ENCODE measurements around the gene PIK3C2G. TPM values are rescaled to one million over a fixed set of nuclear protein-coding genes. Genes with fewer than 3 reads are reported as not detected.
A peak's percentile ranks its signal among the peaks of the same experiment; 100 is the strongest.
"Not testable (repeated sequence)": the region's sequence is repeated elsewhere in the genome, so short reads cannot be mapped to it uniquely, and the experiment has no call there.

Gene PIK3C2G
- polyA plus RNA-seq, 1 of the 3 experiments (the other 2 are of a cell fraction) = 0.02 TPM

DNA sequence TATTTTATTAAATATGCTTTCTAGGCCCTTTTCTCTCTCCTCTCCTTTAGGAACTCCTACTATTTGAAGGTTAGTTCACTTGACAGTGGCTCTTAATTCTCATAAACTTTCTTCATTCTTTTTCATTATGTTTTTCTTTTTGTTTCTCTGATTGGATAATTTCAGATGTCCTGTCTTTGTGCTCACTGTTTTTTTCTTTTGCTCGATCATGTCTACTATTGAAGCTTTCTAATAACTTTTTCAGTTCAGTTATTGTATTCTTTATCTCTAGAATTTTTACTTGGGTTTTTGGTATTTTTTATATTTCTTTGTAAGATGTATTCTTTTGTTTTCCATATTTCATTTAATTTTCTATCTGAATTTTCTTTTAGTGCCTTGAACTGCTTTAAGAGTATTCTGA lies 261.5 kb downstream of the PIK3C2G start:
- Histone ChIP-seq H3K27me3 (ENCODE audit: insufficient read depth) (no peaks in the 10 kb centered on the region), H3K36me3 (replicated peaks in 1 of 2; ENCODE audit: control insufficient read depth in 1 of 2, insufficient read depth in 2 of 2, low read length in 1 of 2) (no peaks in the 10 kb centered on the region), H3F3A (replicated peaks; ENCODE audit: insufficient read depth) (no peaks in the 10 kb centered on the region), H3K4me1 (ENCODE audit: control insufficient read depth in 1 of 2, insufficient read depth in 2 of 2, low read depth in 1 of 2, low read length in 1 of 2) (no peaks in the 10 kb centered on the region), H3K9me3 (no peaks in the 10 kb centered on the region), H3K79me2 (ENCODE audit: insufficient read depth) (no peaks in the 10 kb centered on the region), H3K4me3 (ENCODE audit: low read depth in 2 of 2, low read length in 1 of 2) (no peak overlapping the region), H3K4me2 (no peak overlapping the region), H3K9ac (no peak overlapping the region), H2AFZ (ENCODE audit: low read depth) (no peak overlapping the region), H3K9me2 (no peaks in the 10 kb centered on the region), H4K20me1 (ENCODE audit: insufficient read depth) (no peaks in the 10 kb centered on the region), H3K27ac (ENCODE audit: low read depth in 2 of 2, low read length in 1 of 2) (no peak overlapping the region)
- CTCF ChIA-PET = no interaction called here
- no peak for TF ChIP-seq ELF1 (IDR thresholded peaks at IDR 0.05)
- POLR2A ChIA-PET = no interaction called here
- WGBS (ENCODE audit: low lambda C conversion rate) = 26% methylated on average over 1 of the region's 1 CpG
- DNase-seq = no peak

GRCh38 chr12:18542497-18542896 lies 281.2 kb downstream of the PIK3C2G start:
- WGBS (ENCODE audit: low lambda C conversion rate) = 39% methylated on average over 3 of the region's 3 CpGs
- H4K20me1 ChIP-seq (ENCODE audit: insufficient read depth); H3K79me2 ChIP-seq (ENCODE audit: insufficient read depth); H3K27ac ChIP-seq (ENCODE audit: low read depth in 2 of 2, low read length in 1 of 2); H3K4me3 ChIP-seq (ENCODE audit: low read depth in 2 of 2, low read length in 1 of 2); POLR2A ChIA-PET; H3K27me3 ChIP-seq (ENCODE audit: insufficient read depth); H2AFZ ChIP-seq (ENCODE audit: low read depth); H3K36me3 ChIP-seq (replicated peaks in 1 of 2; ENCODE audit: control insufficient read depth in 1 of 2, insufficient read depth in 2 of 2, low read length in 1 of 2); H3K9me3 ChIP-seq; H3K9me2 ChIP-seq; H3F3A ChIP-seq (replicated peaks; ENCODE audit: insufficient read depth); DNase-seq; H3K4me1 ChIP-seq (ENCODE audit: control insufficient read depth in 1 of 2, insufficient read depth in 2 of 2, low read depth in 1 of 2, low read length in 1 of 2); H3K4me2 ChIP-seq; H3K9ac ChIP-seq: not testable (repeated sequence)
- CTCF ChIA-PET = interaction anchor here (0.6 kb wide), 1 partner anchor 556 kb away, joined by 3 read pairs; no protein-coding TSS in a partner anchor

- no peaks in the 10 kb centered on the region for H3K79me2 ChIP-seq (ENCODE audit: insufficient read depth)
- TF ChIP-seq RCOR1 (IDR thresholded peaks at IDR 0.05; ENCODE audit: low read length) = no peak
- no peak for TF ChIP-seq EZH2phosphoT487 (IDR thresholded peaks at IDR 0.05; ENCODE audit: borderline replicate concordance, low read depth)
- peak; percentile 44 for TF ChIP-seq NFIC (IDR thresholded peaks at IDR 0.05; ENCODE audit: borderline replicate concordance)
- no peak for TF ChIP-seq YY1 (IDR thresholded peaks at IDR 0.05; ENCODE audit: low read depth)
- TF ChIP-seq RXRA (IDR thresholded peaks at IDR 0.05; ENCODE audit: borderline replicate concordance, low read depth) = peak; percentile 13; the same call in 1 of the 2 replicates
- peak; percentile 72 for TF ChIP-seq PBX3 (IDR thresholded peaks at IDR 0.05)
- no peak for TF ChIP-seq TEAD4 (IDR thresholded peaks at IDR 0.05; ENCODE audit: borderline replicate concordance, insufficient read depth)
- TF ChIP-seq TCF12 (IDR thresholded peaks at IDR 0.05) = peak; percentile 39; the same call in 1 of the 2 replicates
- TF ChIP-seq JUND (IDR thresholded peaks at IDR 0.05) = no peak
- no peak overlapping the region for H2AFZ ChIP-seq (ENCODE audit: low read depth)
- ChIA-PET POLR2A (no interaction called here), CTCF (no interaction called here)
- no peaks in the 10 kb centered on the region for H3F3A ChIP-seq (replicated peaks; ENCODE audit: insufficient read depth)
- no peak overlapping the region for H3K27ac ChIP-seq (ENCODE audit: low read depth in 2 of 2, low read length in 1 of 2)
- H3K27me3 ChIP-seq (ENCODE audit: insufficient read depth) = no peaks in the 10 kb centered on the region
- no peaks in the 10 kb centered on the region for H3K9me2 ChIP-seq
- no peak overlapping the region for H3K4me2 ChIP-seq
- no peak overlapping the region for H3K4me3 ChIP-seq (ENCODE audit: low read depth in 2 of 2, low read length in 1 of 2)
- DNase-seq = no peak
- no peaks in the 10 kb centered on the region for H3K9me3 ChIP-seq
- H3K4me1 ChIP-seq (ENCODE audit: control insufficient read depth in 1 of 2, insufficient read depth in 2 of 2, low read depth in 1 of 2, low read length in 1 of 2) = no peaks in the 10 kb centered on the region; a peak in 1 of 4 replicates
- H3K9ac ChIP-seq = no peak overlapping the region
- H3K36me3 ChIP-seq (replicated peaks in 1 of 2; ENCODE audit: control insufficient read depth in 1 of 2, insufficient read depth in 2 of 2, low read length in 1 of 2) = no peaks in the 10 kb centered on the region
- WGBS (ENCODE audit: low lambda C conversion rate) = 90% methylated on average over 1 of the region's 1 CpG
- no peaks in the 10 kb centered on the region for H4K20me1 ChIP-seq (ENCODE audit: insufficient read depth)
Observed at GRCh38 chr12:18546399-18546798, 285.1 kb downstream of the PIK3C2G start.

Data from SK-N-SH (cell line).